Thoracic aorta (tissue), 2 donors: Measurements from ENCODE around the gene NKD1. TPM values are rescaled to one million over a fixed set of nuclear protein-coding genes. Genes with fewer than 3 reads are reported as not detected.

Experiments used
- ATAC-seq: fragments of 150-250 bp; one replicate; pipeline ENCODE4 v1.8.0; 2017; ENCODE audit warnings: low read depth; ENCODE audit not compliant: insufficient number of reproducible peaks, low FRiP score
- DNase-seq: peaks from one replicate; pipeline ENCODE4 v3.0.0-alpha.2; 2020; ENCODE audit warnings: low spot score
- H3K27ac ChIP-seq, 2 donors: fragments of 200-600 bp; sonication (generic); 1 replicate in 1 of 2; 2 replicates in 1 of 2; pipeline ENCODE4 v1.5.1; 2016; ENCODE audit warnings: mild to moderate bottlenecking in 2 of 2, moderate library complexity in 2 of 2
- H3K27me3 ChIP-seq: fragments of 200-600 bp; sonication (generic); replicated peaks from 2 replicates; pipeline ENCODE4 v1.6.0; 2016; ENCODE audit warnings: mild to moderate bottlenecking; ENCODE audit not compliant: insufficient read depth
- H3K36me3 ChIP-seq: fragments of 200-600 bp; sonication (generic); one replicate; pipeline ENCODE4 v1.5.1; 2016
- H3K4me1 ChIP-seq, 2 donors: fragments of 200-600 bp; sonication (generic); 1 replicate in 1 of 2; 2 replicates in 1 of 2; pipeline versions ENCODE4 v1.5.1 to v1.6.0; 2016; ENCODE audit warnings: low read depth in 2 of 2, mild to moderate bottlenecking in 1 of 2; ENCODE audit not compliant: control insufficient read depth in 1 of 2
- H3K4me3 ChIP-seq: fragments of 200-600 bp; sonication (generic); 2 replicates; pipeline ENCODE4 v1.5.1; 2016; ENCODE audit warnings: mild to moderate bottlenecking
- H3K9me3 ChIP-seq: fragments of 200-600 bp; sonication (generic); 2 replicates; pipeline ENCODE4 v1.5.1; 2016
- CTCF ChIP-seq: fragments of 200-600 bp; sonication (generic); IDR thresholded peaks from one replicate; pipeline ENCODE4 v1.5.1; 2019; ENCODE audit warnings: antibody characterized with exemption
- total RNA-seq, 2 donors: library from RNA; depleted of rRNA; stranded (reverse); fragments of >200 nt; gene quantifications; one replicate each; pipeline versions ENCODE4 v1.1.0 to v1.2.3, GENCODE V29; 2016

NKD1 gene
- total RNA-seq, 2 donors from 2014 or later, result 30.2 to 41.7 TPM

- Histone ChIP-seq H3K4me3 (no peak overlapping the region), H3K36me3 (no peaks in the 10 kb centered on the region), H3K9me3 (no peaks in the 10 kb centered on the region), H3K4me1 (no peaks in the 10 kb centered on the region), H3K27me3 (no peaks in the 10 kb centered on the region), H3K27ac (no peak overlapping the region)
- DNase-seq (no peak), ATAC-seq (no peak)
- TF ChIP-seq CTCF, result no peak
Observed at GRCh38 chr16:50655558-50656055, 107.4 kb downstream of the NKD1 start.

GRCh38 chr16:50657241-50657640 is 109.0 kb downstream of the NKD1 start:
- no peak for TF ChIP-seq CTCF
- DNase-seq (no peak), ATAC-seq (no peak)
- Histone ChIP-seq H3K4me3 (no peak overlapping the region), H3K4me1 (peaks cover 0 to 11% of the 10 kb centered on the region in 2 donors), H3K36me3 (no peaks in the 10 kb centered on the region), H3K27ac (no peak overlapping the region), H3K27me3 (no peaks in the 10 kb centered on the region), H3K9me3 (no peaks in the 10 kb centered on the region)

GRCh38 chr16:50659806-50660205 is 111.6 kb downstream of the NKD1 start:
- TF ChIP-seq CTCF, result no peak
- H3K4me1 ChIP-seq, result peaks cover 0 to 20% of the 10 kb centered on the region in 2 donors
- no peak overlapping the region for H3K4me3 ChIP-seq
- H3K27ac ChIP-seq, result no peak overlapping the region
- no peaks in the 10 kb centered on the region for H3K27me3 ChIP-seq
- no peaks in the 10 kb centered on the region for H3K9me3 ChIP-seq
- DNase-seq, result no peak
- H3K36me3 ChIP-seq, result no peaks in the 10 kb centered on the region
- no peak for ATAC-seq

- peak overlapping the region in 1 of 2 donors; percentile 26 for H3K27ac ChIP-seq
- no peak for DNase-seq
Observed at GRCh38 chr16:50662306-50662940, 114.2 kb downstream of the NKD1 start.

GRCh38 chr16:50664270-50664669 is 116.1 kb downstream of the NKD1 start:
- peaks cover 5 to 36% of the 10 kb centered on the region in 2 donors for H3K4me1 ChIP-seq
- ATAC-seq (no peak), DNase-seq (no peak)
- no peak overlapping the region for H3K27ac ChIP-seq
- no peaks in the 10 kb centered on the region for H3K36me3 ChIP-seq
- no peaks in the 10 kb centered on the region for H3K27me3 ChIP-seq
- H3K4me3 ChIP-seq, result no peak overlapping the region
- H3K9me3 ChIP-seq, result no peaks in the 10 kb centered on the region
- no peak for TF ChIP-seq CTCF

More at GRCh38 chr16:50662306-50662940, 114.2 kb downstream of the NKD1 start:
- Histone ChIP-seq H3K27me3 (no peaks in the 10 kb centered on the region), H3K36me3 (no peaks in the 10 kb centered on the region), H3K4me3 (no peak overlapping the region), H3K4me1 (peaks cover 0 to 24% of the 10 kb centered on the region in 2 donors), H3K9me3 (no peaks in the 10 kb centered on the region)
- TF ChIP-seq CTCF, result no peak
- no peak for ATAC-seq
